Measurements from ENCODE around the gene PITX2.

GRCh38 chr4:110586131-110586850 is 36.6 kb downstream of the PITX2 start:
- TF ChIP-seq EZH2 (IDR thresholded peaks at IDR 0.05; ENCODE audit: insufficient read depth, poor library complexity, severe bottlenecking), result no peak
- TF ChIP-seq EZH2phosphoT487 (IDR thresholded peaks at IDR 0.05; ENCODE audit: insufficient read depth, low read depth), result no peak
